Smooth muscle cell (in vitro differentiated cells): ENCODE results near the gene EXOC8. TPM values are rescaled to one million over a fixed set of nuclear protein-coding genes. Genes with fewer than 3 reads are reported as not detected.

Experiments
- DNase-seq: peaks from one replicate; lab custom pipeline; 2025; ENCODE audit not compliant: unreplicated experiment; lab: John Stamatoyannopoulos, UW
- H2AFZ ChIP-seq: fragments of 200-600 bp; sonication (generic); 2 replicates; pipeline ENCODE4 v1.6.0; 2016; ENCODE audit warnings: antibody characterized with exemption, low read depth, mild to moderate bottlenecking
- H3F3A ChIP-seq: fragments of 200-600 bp; sonication (generic); 2 replicates; pipeline ENCODE4 v1.6.0; 2017; ENCODE audit warnings: antibody characterized with exemption, low read depth
- H3K27ac ChIP-seq: fragments of 200-600 bp; sonication (generic); 2 replicates; pipeline ENCODE4 v1.5.1; 2016; ENCODE audit warnings: low read depth, mild to moderate bottlenecking
- H3K27me3 ChIP-seq: fragments of 200-600 bp; sonication (generic); 2 replicates; pipeline ENCODE4 v1.6.1; 2016; ENCODE audit warnings: low read depth, mild to moderate bottlenecking
- H3K36me3 ChIP-seq: fragments of 200-600 bp; sonication (generic); 2 replicates; pipeline ENCODE4 v1.5.1; 2016; ENCODE audit warnings: low read depth
- H3K4me1 ChIP-seq: fragments of 200-600 bp; sonication (generic); 2 replicates; pipeline ENCODE4 v1.5.1; 2016; ENCODE audit warnings: low read depth
- H3K4me2 ChIP-seq: fragments of 200-600 bp; sonication (generic); 2 replicates; pipeline ENCODE4 v1.6.0; 2016; ENCODE audit warnings: mild to moderate bottlenecking
- H3K4me3 ChIP-seq: fragments of 200-600 bp; sonication (generic); 2 replicates; pipeline ENCODE4 v1.5.1; 2016; ENCODE audit warnings: mild to moderate bottlenecking
- H3K79me2 ChIP-seq: fragments of 200-600 bp; sonication (generic); 2 replicates; pipeline ENCODE4 v1.6.0; 2016; ENCODE audit warnings: low read depth, mild to moderate bottlenecking
- H3K9ac ChIP-seq: fragments of 200-600 bp; sonication (generic); 2 replicates; pipeline ENCODE4 v1.6.0; 2016; ENCODE audit warnings: low read depth
- H3K9me3 ChIP-seq: fragments of 200-600 bp; sonication (generic); replicated peaks from 2 replicates; pipeline ENCODE4 v1.5.1; 2016; ENCODE audit warnings: low read depth
- H4K20me1 ChIP-seq: fragments of 200-600 bp; sonication (generic); 2 replicates; pipeline ENCODE4 v1.6.0; 2016; ENCODE audit warnings: low read depth
- WGBS: methylation state at CpG from one replicate; pipeline ENCODE4 v1.1.7; 2016; ENCODE audit warnings: low lambda C conversion rate; 5-methylcytosine and 5-hydroxymethylcytosine counted together
- polyA plus RNA-seq: library from polyadenylated mRNA; unstranded; fragments of >200 nt; fragmentation: Nextera tagmentation; extraction: Ambion mirVana; gene quantifications from 2 replicates; pipeline ENCODE4 v1.2.1, GENCODE V29; 2016
- total RNA-seq: library from RNA; depleted of rRNA; stranded (reverse); fragments of >200 nt; gene quantifications from 2 replicates; pipeline ENCODE4 v1.2.3, GENCODE V29; 2014
- TF ChIP-seq, protein P1 (sequence below): fragments of 200-600 bp; sonication (generic); IDR thresholded peaks from 2 replicates; pipeline ENCODE4 v1.5.1; 2017; ENCODE audit warnings: borderline replicate concordance, mild to moderate bottlenecking, antibody characterized with exemption; ENCODE audit not compliant: insufficient read depth, poor library complexity, severe bottlenecking

The EXOC8 gene
- total and polyA plus RNA-seq, 2 experiments from 2014 or later, result 4.2 to 15.6 TPM

DNA sequence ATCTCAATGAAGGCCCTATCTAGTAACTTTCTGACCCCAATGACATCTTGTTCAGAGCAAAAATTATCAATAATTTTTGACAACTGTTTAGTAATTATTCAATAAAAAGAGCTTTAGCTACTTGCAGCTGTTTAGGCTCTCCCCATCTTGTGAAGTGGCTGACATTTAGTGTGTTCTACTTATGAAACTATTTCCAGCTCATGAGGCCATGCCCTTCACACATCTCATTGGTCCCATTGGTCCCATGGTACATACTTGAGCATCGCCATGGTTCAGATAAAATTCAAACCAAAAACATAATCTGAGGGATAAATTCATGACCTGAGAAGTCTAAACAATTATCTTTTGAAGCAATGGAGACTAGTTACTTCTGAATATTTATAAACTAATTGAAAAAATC, 24.7 kb upstream of the EXOC8 start:
- Histone ChIP-seq H3F3A (peaks cover 4% of the 10 kb centered on the region), H3K4me1 (no peaks in the 10 kb centered on the region), H3K9me3 (no peaks in the 10 kb centered on the region), H4K20me1 (peaks cover 12% of the 10 kb centered on the region), H3K79me2 (no peaks in the 10 kb centered on the region), H3K4me2 (no peak overlapping the region), H3K27ac (no peak overlapping the region), H3K4me3 (no peak overlapping the region), H3K36me3 (no peaks in the 10 kb centered on the region), H3K9ac (no peak overlapping the region), H2AFZ (no peak overlapping the region), H3K27me3 (no peaks in the 10 kb centered on the region)
- TF ChIP-seq, protein P1, sequence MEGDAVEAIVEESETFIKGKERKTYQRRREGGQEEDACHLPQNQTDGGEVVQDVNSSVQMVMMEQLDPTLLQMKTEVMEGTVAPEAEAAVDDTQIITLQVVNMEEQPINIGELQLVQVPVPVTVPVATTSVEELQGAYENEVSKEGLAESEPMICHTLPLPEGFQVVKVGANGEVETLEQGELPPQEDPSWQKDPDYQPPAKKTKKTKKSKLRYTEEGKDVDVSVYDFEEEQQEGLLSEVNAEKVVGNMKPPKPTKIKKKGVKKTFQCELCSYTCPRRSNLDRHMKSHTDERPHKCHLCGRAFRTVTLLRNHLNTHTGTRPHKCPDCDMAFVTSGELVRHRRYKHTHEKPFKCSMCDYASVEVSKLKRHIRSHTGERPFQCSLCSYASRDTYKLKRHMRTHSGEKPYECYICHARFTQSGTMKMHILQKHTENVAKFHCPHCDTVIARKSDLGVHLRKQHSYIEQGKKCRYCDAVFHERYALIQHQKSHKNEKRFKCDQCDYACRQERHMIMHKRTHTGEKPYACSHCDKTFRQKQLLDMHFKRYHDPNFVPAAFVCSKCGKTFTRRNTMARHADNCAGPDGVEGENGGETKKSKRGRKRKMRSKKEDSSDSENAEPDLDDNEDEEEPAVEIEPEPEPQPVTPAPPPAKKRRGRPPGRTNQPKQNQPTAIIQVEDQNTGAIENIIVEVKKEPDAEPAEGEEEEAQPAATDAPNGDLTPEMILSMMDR, result no peak
- DNase-seq, result no peak
- 100% methylated on average over 1 of the region's 1 CpG for WGBS

DNA sequence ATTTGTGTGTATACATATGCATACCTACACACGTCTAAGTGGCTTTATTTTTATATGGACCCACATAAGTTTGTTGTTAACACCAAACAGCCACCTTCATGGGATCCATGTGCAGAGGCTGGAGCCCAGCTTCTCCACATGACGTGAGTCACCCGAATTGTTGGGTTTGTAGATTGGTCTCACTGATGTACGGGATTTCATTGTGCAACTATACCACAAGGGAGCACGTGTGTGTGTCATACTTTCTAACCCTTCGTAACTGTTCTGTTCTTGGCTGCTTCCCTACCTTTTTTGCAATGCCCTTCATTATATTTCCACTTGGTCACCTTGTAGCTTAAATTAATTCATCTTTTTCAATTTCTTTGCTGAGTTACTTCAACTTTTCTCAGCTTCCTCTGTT, 21.5 kb upstream of the EXOC8 start:
- WGBS, result 60% methylated on average over 6 of the region's 6 CpGs
- DNase-seq, result no peak
- Histone ChIP-seq H3K27ac (peak overlapping the region; percentile 2), H3K36me3 (no peaks in the 10 kb centered on the region), H3K27me3 (no peaks in the 10 kb centered on the region), H4K20me1 (peaks cover 12% of the 10 kb centered on the region), H3K4me1 (no peaks in the 10 kb centered on the region), H3K4me3 (no peak overlapping the region), H3K9me3 (no peaks in the 10 kb centered on the region), H3K79me2 (no peaks in the 10 kb centered on the region), H3K4me2 (no peak overlapping the region), H3K9ac (no peak overlapping the region), H3F3A (peaks cover 16% of the 10 kb centered on the region), H2AFZ (no peak overlapping the region)
- TF ChIP-seq, protein P1, result no peak

DNA sequence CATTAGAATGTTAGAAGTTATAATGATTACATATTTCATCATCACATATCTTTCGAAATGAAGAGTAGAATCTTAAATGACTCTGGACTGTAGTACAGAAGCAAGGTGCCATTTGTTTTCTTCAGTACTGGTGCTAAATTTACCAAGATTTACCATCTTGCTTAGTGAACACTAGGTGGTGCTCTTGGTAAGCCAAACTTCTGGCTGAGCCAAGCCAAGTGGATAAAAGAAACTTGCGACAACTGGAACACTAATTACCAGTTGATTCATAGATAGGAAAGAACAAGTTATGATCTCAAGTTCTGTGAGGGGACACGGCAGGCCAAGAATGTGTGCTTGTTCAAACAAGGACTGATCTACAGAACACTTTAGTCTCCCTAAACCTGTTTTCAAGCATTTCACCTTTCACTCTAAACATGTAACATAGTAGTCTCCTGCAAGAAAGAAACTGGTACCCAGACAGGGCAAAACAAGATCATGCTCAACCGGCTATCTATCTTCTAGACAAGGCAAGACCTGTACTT, 20.2 kb upstream of the EXOC8 start:
- H3K4me2 ChIP-seq, result no peak overlapping the region
- H3K4me3 ChIP-seq, result no peak overlapping the region
- peaks cover 16% of the 10 kb centered on the region for H3F3A ChIP-seq
- TF ChIP-seq, protein P1, result peak; percentile 79
- H3K4me1 ChIP-seq, result no peaks in the 10 kb centered on the region
- no peak overlapping the region for H3K9ac ChIP-seq
- no peaks in the 10 kb centered on the region for H3K79me2 ChIP-seq
- H3K9me3 ChIP-seq, result no peaks in the 10 kb centered on the region
- 24% methylated on average over 4 of the region's 4 CpGs for WGBS
- peaks cover 12% of the 10 kb centered on the region for H4K20me1 ChIP-seq
- no peak overlapping the region for H2AFZ ChIP-seq
- DNase-seq, result no peak
- no peaks in the 10 kb centered on the region for H3K36me3 ChIP-seq
- no peaks in the 10 kb centered on the region for H3K27me3 ChIP-seq
- peak overlapping the region; percentile 16 for H3K27ac ChIP-seq

DNA sequence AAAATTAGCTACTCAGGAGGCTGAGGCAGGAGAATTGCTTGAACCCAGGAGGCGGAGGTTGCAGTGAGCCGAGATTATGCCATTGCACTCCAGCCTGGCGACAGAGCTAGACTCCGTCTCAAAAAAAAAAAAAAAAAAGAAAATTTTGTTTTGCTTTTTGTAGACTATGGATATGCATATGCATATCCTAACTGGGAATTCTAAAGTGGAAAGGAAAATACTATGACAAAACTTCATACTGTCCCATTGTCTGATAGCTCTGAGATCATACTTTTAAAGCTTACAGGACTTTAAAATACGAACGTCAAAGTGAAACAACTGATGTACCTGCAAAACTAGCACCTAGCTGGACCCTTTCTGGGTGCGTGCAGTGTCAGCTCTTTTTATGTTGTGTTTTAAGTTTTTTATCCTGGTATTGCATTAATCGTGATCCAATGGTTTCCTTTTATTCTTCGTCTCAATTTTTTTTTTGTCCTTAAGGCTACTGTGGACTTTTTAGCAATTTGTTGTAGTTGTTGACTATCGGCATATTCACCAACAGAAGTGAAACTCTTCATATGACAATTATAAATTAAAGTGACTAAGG, 19.6 kb upstream of the EXOC8 start:
- DNase-seq, result no peak
- Histone ChIP-seq H3K36me3 (no peaks in the 10 kb centered on the region), H3K4me1 (no peaks in the 10 kb centered on the region), H3K27ac (no peak overlapping the region), H3K9me3 (no peaks in the 10 kb centered on the region), H3K4me3 (no peak overlapping the region), H2AFZ (no peak overlapping the region), H4K20me1 (peaks cover 12% of the 10 kb centered on the region), H3K27me3 (no peaks in the 10 kb centered on the region), H3K4me2 (no peak overlapping the region), H3K9ac (no peak overlapping the region), H3F3A (peaks cover 16% of the 10 kb centered on the region), H3K79me2 (no peaks in the 10 kb centered on the region)
- 86% methylated on average over 10 of the region's 10 CpGs for WGBS
- TF ChIP-seq, protein P1, result no peak
